Hepatic stellate cell (primary cell): ENCODE measurements around the gene PSAP.
A peak's percentile ranks its signal among the peaks of the same experiment; 100 is the strongest.

Source experiments
- DNase-seq: peaks from one replicate; pipeline ENCODE4 v3.0.0; 2011; ENCODE audit warnings: low spot score

PSAP gene

GRCh38 chr10:71825217-71825616 lies 25.8 kb downstream of the PSAP start:
- DNase-seq = no peak

- no peak for DNase-seq
Measured at GRCh38 chr10:71824333-71824732, 26.7 kb downstream of the PSAP start.

- DNase-seq = no peak
Measured at GRCh38 chr10:71823356-71823755, 27.7 kb downstream of the PSAP start.

- DNase-seq = no peak
Measured at GRCh38 chr10:71821909-71822763, 28.9 kb downstream of the PSAP start.

- DNase-seq = no peak
Measured at GRCh38 chr10:71820966-71821365, 30.1 kb downstream of the PSAP start.

- DNase-seq = no peak
Measured at GRCh38 chr10:71819985-71820384, 31.1 kb downstream of the PSAP start.

- DNase-seq = no peak
Measured at GRCh38 chr10:71819441-71819861, 31.6 kb downstream of the PSAP start.

- no peak for DNase-seq
Measured at GRCh38 chr10:71818674-71819260, 32.3 kb downstream of the PSAP start.

GRCh38 chr10:71817831-71818655 lies 33.0 kb downstream of the PSAP start:
- DNase-seq = no peak

GRCh38 chr10:71816936-71817618 lies 34.0 kb downstream of the PSAP start:
- DNase-seq = no peak

GRCh38 chr10:71816421-71816851 lies 34.6 kb downstream of the PSAP start:
- DNase-seq = no peak

- DNase-seq = no peak
Measured at GRCh38 chr10:71815515-71816130, 35.4 kb downstream of the PSAP start.

- no peak for DNase-seq
Measured at GRCh38 chr10:71814922-71815411, 36.1 kb downstream of the PSAP start.

GRCh38 chr10:71812913-71813590 lies 38.0 kb downstream of the PSAP start:
- no peak for DNase-seq

- peak; percentile 87 for DNase-seq
Measured at GRCh38 chr10:71812016-71812912, 38.8 kb downstream of the PSAP start.

- no peak for DNase-seq
Measured at GRCh38 chr10:71811351-71811750, 39.7 kb downstream of the PSAP start.

- DNase-seq = no peak
Measured at GRCh38 chr10:71810048-71810750, 40.9 kb downstream of the PSAP start.

- no peak for DNase-seq
Measured at GRCh38 chr10:71809628-71810027, 41.4 kb downstream of the PSAP start.
